Right lobe of liver (tissue), 6 donors: ENCODE measurements around the gene PDE10A. TPM values are rescaled to one million over a fixed set of nuclear protein-coding genes. Genes with fewer than 3 reads are reported as not detected.

Source experiments
- ATAC-seq, 4 donors: fragments of 200-7000 bp; cut with Tn5 transposase; one replicate each; pipeline ENCODE4 v1.9.1; 2020; ENCODE audit warnings: mild to moderate bottlenecking in 4 of 4, moderate library complexity in 4 of 4
- DNase-seq, 3 donors: peaks; one replicate each; pipeline ENCODE4 v3.0.0-alpha.2; 2020
- H3K27ac ChIP-seq, 3 donors: fragments of 200-600 bp; one replicate each; pipeline ENCODE4 v1.8.0; 2022
- H3K27me3 ChIP-seq, 2 donors: fragments of 200-600 bp; one replicate each; pipeline ENCODE4 v1.8.0; 2022
- H3K36me3 ChIP-seq, 4 donors: fragments of 200-600 bp; sonication (generic) in 1 of 4; one replicate each; pipeline versions ENCODE4 v1.5.1 to v1.8.0; 2017 to 2022; ENCODE audit warnings: control low read depth in 1 of 4
- H3K4me1 ChIP-seq, 4 donors: fragments of 200-600 bp; sonication (generic) in 1 of 4; one replicate each; pipeline versions ENCODE4 v1.5.1 to v1.8.0; 2017 to 2022; ENCODE audit warnings: control low read depth in 1 of 4
- H3K4me3 ChIP-seq, 3 donors: fragments of 200-600 bp; one replicate each; pipeline ENCODE4 v1.8.0; 2022
- H3K9me3 ChIP-seq, 4 donors: fragments of 200-600 bp; sonication (generic) in 1 of 4; one replicate each; pipeline versions ENCODE4 v1.5.1 to v1.8.0; 2017 to 2022; ENCODE audit warnings: control low read depth in 1 of 4
- POLR2A ChIP-seq: fragments of 450-650 bp; IDR thresholded peaks from one replicate; pipeline ENCODE4 v1.6.1; 2017; ENCODE audit warnings: antibody characterized with exemption, mild to moderate bottlenecking
- WGBS: methylation state at CpG from one replicate; pipeline ENCODE4 v1.1.6; 2018; ENCODE audit warnings: low coverage, low lambda C conversion rate; ENCODE audit not compliant: insufficient coverage; ENCODE audit errors: missing lambda C conversion rate; 5-methylcytosine and 5-hydroxymethylcytosine counted together
- intact Hi-C, 2 donors: fragments of 100-400 bp; cut with DNase I; formaldehyde crosslinking; loops; one replicate each; pipeline versions ENCODE4 v1.11.2 to v1.14.1; 2022
- total RNA-seq, 6 experiments: library from RNA; depleted of rRNA in 2 of 6; stranded (reverse); fragments of >200 nt in 2 of 6; fragmentation: NEBNext Ultra II Directional in 3 of 6; extraction: Animal tissue kit (Norgen Biotek cat#: 25700) in 3 of 6; gene quantifications; one replicate each; pipeline versions ENCODE4 v1.1.0 to v1.2.4, GENCODE V29; 2016 to 2023
- TF ChIP-seq, protein P1 (sequence below), 4 donors: fragments of 200-600 bp in 3 of 4; fragments of 450-650 bp in 1 of 4; IDR thresholded peaks; one replicate each; pipeline versions ENCODE4 v1.5.1 to v1.8.0; 2016 to 2022; ENCODE audit warnings: antibody characterized with exemption in 4 of 4, mild to moderate bottlenecking in 2 of 4
- donor health status: DM: no; HTN: yes; CAD: no.
- donor health status: DM: no; HTN: no; CAD: no.
- donor health status: DM: no; HTN: no; CAD: no.
- donor health status: DM: no; HTN: yes; CAD: no.
- donor health status: DM: no; HTN: yes; CAD: no.

The PDE10A gene
- total RNA-seq, 6 experiments from 2014 or later = 0.48 to 1.5 (median 0.65) TPM

DNA sequence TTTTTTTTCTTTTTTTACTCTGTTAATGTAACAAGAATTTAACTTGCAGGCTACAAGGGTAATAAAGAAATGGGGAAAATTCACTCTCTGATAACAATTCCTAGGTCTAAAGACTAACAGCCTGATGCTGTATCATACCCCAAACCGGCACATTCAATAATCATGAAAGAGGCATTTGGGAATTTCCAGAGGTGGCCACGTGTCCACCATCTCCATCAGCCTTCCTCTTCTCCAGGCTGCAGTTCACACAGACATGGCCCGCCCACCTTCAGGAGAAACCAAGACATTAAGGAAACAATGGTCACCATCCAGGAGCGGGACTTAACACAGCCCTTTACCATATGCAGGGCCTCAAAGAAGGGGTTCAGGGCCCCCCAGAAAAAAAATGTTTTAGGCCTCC is 44.8 kb downstream of the PDE10A start:
- intact Hi-C loops = no loop called here
- DNase-seq (no peak), ATAC-seq (no peak)
- Histone ChIP-seq H3K27ac (no peak overlapping the region), H3K27me3 (no peaks in the 10 kb centered on the region), H3K9me3 (no peaks in the 10 kb centered on the region), H3K36me3 (no peaks in the 10 kb centered on the region), H3K4me3 (no peak overlapping the region), H3K4me1 (no peaks in the 10 kb centered on the region)
- no peak for TF ChIP-seq POLR2A
- TF ChIP-seq, protein P1, sequence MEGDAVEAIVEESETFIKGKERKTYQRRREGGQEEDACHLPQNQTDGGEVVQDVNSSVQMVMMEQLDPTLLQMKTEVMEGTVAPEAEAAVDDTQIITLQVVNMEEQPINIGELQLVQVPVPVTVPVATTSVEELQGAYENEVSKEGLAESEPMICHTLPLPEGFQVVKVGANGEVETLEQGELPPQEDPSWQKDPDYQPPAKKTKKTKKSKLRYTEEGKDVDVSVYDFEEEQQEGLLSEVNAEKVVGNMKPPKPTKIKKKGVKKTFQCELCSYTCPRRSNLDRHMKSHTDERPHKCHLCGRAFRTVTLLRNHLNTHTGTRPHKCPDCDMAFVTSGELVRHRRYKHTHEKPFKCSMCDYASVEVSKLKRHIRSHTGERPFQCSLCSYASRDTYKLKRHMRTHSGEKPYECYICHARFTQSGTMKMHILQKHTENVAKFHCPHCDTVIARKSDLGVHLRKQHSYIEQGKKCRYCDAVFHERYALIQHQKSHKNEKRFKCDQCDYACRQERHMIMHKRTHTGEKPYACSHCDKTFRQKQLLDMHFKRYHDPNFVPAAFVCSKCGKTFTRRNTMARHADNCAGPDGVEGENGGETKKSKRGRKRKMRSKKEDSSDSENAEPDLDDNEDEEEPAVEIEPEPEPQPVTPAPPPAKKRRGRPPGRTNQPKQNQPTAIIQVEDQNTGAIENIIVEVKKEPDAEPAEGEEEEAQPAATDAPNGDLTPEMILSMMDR (IDR thresholded peaks at IDR 0.05) = no peak
- WGBS = 83% methylated on average over 3 of the region's 4 CpGs

DNA sequence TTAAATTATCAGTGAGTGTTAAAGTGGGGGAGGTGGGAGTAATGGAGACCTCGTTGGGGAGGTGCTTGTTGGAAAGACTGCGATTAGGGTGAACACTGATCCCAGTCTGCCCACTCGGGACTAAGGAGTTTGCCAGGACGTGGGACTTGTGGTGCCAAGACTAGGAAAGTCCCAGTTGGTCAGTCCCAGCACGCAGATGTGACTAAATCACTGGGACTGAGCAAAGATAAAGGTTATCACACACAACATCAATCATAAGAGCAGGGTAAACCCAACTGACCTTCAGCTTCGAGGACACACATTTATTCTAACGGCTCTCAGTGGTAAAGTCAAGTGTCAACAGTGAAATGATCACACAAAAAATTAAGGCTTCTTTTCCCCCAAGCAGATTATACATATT is 45.5 kb downstream of the PDE10A start:
- Histone ChIP-seq H3K27ac (no peak overlapping the region), H3K9me3 (no peaks in the 10 kb centered on the region), H3K36me3 (no peaks in the 10 kb centered on the region), H3K4me1 (no peaks in the 10 kb centered on the region), H3K4me3 (no peak overlapping the region), H3K27me3 (no peaks in the 10 kb centered on the region)
- no peak for TF ChIP-seq POLR2A
- TF ChIP-seq, protein P1 (IDR thresholded peaks at IDR 0.05) = no peak
- 52% methylated on average over 7 of the region's 7 CpGs for whole genome bisulfite sequencing
- DNase-seq (no peak), ATAC-seq (no peak)
- intact Hi-C loops = no loop called here

DNA sequence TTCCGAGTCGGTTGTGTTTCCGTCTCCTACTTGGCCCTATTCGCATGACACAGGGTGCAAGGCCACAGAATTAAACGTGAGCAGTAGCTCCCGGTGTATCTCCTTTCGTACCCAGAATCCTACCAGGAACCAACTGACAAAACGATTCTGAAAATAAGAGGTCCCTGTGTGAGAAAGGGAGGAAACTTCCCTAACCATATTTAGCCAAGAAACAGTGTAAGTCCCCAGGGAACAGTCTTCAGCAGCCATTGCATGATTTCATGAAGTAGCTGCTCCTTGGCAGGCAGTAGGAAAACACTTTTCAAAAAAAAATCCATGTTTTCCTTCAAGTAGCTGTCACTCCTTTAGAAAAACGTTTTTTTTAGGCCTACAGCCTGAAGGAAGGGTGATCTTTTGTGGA is 46.9 kb downstream of the PDE10A start:
- TF ChIP-seq, protein P1 (IDR thresholded peaks at IDR 0.05) = no peak
- TF ChIP-seq POLR2A = no peak
- no peak overlapping the region for H3K27ac ChIP-seq
- H3K27me3 ChIP-seq = no peaks in the 10 kb centered on the region
- H3K36me3 ChIP-seq = no peaks in the 10 kb centered on the region
- intact Hi-C loops = no loop called here
- H3K4me1 ChIP-seq = no peaks in the 10 kb centered on the region
- H3K9me3 ChIP-seq = no peaks in the 10 kb centered on the region
- WGBS = 35% methylated on average over 9 of the region's 9 CpGs
- H3K4me3 ChIP-seq = no peak overlapping the region
- DNase-seq (no peak), ATAC-seq (no peak)

DNA sequence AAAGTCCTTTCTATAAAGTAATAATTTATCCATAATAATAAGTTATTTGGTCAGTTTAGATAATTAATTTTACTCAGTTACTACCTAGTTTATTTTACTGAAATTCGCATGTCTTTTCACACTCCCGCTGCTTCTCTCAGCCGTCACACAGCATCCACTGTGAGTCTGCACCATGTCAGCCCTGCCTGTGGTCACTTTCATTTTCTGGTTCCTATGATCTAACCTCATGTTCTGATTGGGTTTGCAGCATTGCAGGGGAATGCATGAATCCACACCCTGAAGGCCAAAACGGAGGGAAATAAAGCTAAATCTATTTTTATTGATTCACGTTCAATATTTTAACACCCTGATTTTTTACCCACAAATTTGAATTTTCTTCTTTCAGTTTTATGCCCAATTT is 47.4 kb downstream of the PDE10A start:
- DNase-seq (no peak), ATAC-seq (peak; percentile 35 to 69 (median 48))
- 28% methylated on average over 5 of the region's 5 CpGs for WGBS

More for the DNA sequence above, 47.4 kb downstream of the PDE10A start:
- H3K4me1 ChIP-seq = no peaks in the 10 kb centered on the region
- H3K27ac ChIP-seq = no peak overlapping the region
- H3K27me3 ChIP-seq = no peaks in the 10 kb centered on the region
- no peaks in the 10 kb centered on the region for H3K9me3 ChIP-seq
- H3K4me3 ChIP-seq = no peak overlapping the region
- no peaks in the 10 kb centered on the region for H3K36me3 ChIP-seq
- intact Hi-C loops = no loop called here
- TF ChIP-seq, protein P1 (IDR thresholded peaks at IDR 0.05) = no peak
- no peak for TF ChIP-seq POLR2A
